ENCODE results near the gene SH3D19. TPM values are rescaled to one million over a fixed set of nuclear protein-coding genes. Genes with fewer than 3 reads are reported as not detected.
"Not testable (repeated sequence)": the region's sequence is repeated elsewhere in the genome, so short reads cannot be mapped to it uniquely, and the experiment has no call there.

The SH3D19 gene
- total RNA-seq, 1 donor: not detected

DNA sequence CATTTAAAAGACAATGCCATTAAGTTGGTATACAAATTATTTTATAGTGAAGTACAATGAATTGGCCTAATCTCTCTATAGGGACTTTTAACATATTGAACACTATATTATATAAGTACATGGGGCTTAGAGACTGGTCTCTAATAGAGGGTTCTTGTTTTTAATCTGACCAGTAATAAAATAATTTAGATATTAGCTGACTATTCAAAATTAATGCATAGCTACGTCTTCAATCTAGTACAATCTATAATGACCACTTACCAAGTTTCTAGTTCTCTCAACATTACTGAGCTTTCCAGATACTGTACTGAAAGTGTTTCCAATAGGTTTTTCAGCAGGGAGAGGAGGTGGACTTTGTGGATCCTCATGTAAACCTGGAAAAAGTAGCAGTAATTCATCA, 166.4 kb downstream of the SH3D19 start:
- no peak for DNase-seq (ENCODE audit: low read depth in 2 of 3, low spot score in 2 of 3)

GRCh38 chr4:151157543-151157942, 167.9 kb downstream of the SH3D19 start:
- DNase-seq (ENCODE audit: low read depth in 2 of 3, low spot score in 2 of 3): no peak

- DNase-seq (ENCODE audit: low read depth in 2 of 3, low spot score in 2 of 3): no peak
These were observed 171.8 kb downstream of the SH3D19 start for GRCh38 chr4:151153585-151153984.

- peak in 1 of 3 donors; percentile 8 for DNase-seq (ENCODE audit: low read depth in 2 of 3, low spot score in 2 of 3)
These were observed 173.4 kb downstream of the SH3D19 start for GRCh38 chr4:151152028-151152427.

GRCh38 chr4:151150821-151151580, 174.4 kb downstream of the SH3D19 start:
- no peak for DNase-seq (ENCODE audit: low read depth in 2 of 3, low spot score in 2 of 3)

DNA sequence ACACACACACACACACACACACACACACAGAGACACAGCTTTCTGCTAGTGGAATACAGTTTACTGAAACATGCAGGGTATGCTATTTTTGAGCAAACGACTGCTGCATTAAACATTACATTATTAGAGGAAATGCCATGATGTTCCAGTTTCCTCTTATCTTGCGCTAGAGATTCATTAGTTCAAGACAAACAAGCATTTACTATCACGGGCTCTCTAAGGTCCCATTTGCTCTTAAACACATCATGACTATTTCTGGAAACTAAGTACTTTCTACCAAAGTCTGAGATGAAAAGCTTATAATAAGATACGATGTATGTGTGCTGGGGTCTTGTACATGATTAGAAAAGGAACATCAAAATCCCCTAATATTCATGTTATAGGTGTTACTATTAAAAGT, 177.1 kb downstream of the SH3D19 start:
- DNase-seq (ENCODE audit: low read depth in 2 of 3, low spot score in 2 of 3): no peak

GRCh38 chr4:151147000-151147399, 178.4 kb downstream of the SH3D19 start:
- DNase-seq (ENCODE audit: low read depth in 2 of 3, low spot score in 2 of 3): no peak

DNA sequence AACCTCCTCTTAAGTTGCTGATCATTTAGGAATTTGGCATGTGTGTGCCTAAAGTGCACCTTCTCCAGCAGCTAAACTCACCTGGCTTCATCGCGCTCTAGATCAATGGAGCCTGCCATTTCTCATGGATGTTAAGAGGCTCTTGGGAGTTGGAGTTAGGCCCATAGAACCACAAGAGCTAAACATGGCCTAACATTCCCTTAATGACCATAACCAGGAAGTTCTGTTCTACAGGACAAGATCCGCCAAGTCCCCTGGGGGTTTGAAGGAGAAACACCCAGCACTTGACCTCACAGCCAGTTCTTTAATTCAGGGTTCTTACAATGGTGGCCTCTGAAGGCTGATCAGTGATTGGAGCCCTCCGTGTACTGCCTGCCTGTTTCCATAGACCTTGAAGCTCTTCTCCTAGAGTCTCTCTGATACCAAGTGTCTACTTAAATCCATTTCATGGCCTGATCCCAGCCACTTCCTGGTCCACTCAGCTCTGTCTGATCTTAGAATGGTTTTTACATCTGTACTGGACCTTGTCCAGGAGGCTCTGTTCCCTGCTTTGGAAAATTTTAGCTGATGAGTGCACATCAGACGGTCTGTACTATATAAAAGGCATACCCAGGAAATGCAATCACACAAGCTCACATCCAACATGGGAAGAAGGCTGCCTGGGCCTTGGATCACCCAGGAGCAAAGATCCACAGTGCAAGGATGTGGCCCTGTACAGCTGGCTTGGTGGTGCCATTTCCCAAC, 180.9 kb downstream of the SH3D19 start:
- DNase-seq (ENCODE audit: low read depth in 2 of 3, low spot score in 2 of 3): no peak

- DNase-seq (ENCODE audit: low read depth in 2 of 3, low spot score in 2 of 3): no peak
These were observed 181.6 kb downstream of the SH3D19 start for GRCh38 chr4:151143811-151144210.

GRCh38 chr4:151143162-151143561, 182.2 kb downstream of the SH3D19 start:
- DNase-seq (ENCODE audit: low read depth in 2 of 3, low spot score in 2 of 3): no peak

- DNase-seq (ENCODE audit: low read depth in 2 of 3, low spot score in 2 of 3): no peak
These were observed 182.6 kb downstream of the SH3D19 start for GRCh38 chr4:151142758-151143157.

DNA sequence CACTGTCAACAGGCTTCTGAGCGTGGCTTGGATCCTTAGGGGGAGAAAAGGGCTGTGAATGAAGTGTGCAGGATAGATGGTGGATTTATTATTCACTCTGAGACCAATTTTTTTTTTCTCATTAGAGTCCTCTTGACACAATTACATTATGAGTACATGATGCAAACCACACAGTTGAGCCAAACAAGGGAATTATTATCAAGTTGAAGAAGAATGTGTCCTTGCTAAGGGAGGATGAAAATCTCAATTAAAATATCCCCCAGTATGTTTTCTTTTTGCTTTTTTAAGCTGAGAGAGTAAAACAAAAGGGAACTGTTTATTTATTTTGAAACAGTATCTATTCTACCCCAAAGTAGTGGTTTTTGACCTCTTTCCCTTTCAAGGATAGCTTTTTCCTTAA, 185.6 kb downstream of the SH3D19 start:
- no peak for DNase-seq (ENCODE audit: low read depth in 2 of 3, low spot score in 2 of 3)

GRCh38 chr4:151136048-151136447, 189.4 kb downstream of the SH3D19 start:
- DNase-seq (ENCODE audit: low read depth in 2 of 3, low spot score in 2 of 3): not testable (repeated sequence)

DNA sequence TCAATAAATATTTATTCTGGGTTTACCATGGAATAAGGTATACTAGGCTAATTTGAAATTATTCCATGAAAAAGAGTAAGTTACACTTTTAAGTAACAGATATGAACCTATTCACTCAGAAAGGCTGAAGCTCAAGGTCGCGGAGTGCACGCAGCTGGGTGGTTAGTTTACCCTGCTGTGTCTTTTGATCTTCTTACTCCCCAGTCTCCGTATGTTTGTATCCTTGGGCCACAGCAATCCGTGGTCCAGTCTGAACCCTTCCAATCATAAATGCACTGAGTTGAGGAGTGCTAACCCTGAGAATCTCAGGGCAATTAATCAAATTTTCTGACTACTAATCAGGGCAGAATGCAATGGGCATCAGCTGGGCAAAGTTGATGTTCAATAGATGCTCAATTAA, 192.1 kb downstream of the SH3D19 start:
- DNase-seq (ENCODE audit: low read depth in 2 of 3, low spot score in 2 of 3): no peak

- DNase-seq (ENCODE audit: low read depth in 2 of 3, low spot score in 2 of 3): no peak
These were observed 195.6 kb downstream of the SH3D19 start for GRCh38 chr4:151129796-151130195.

DNA sequence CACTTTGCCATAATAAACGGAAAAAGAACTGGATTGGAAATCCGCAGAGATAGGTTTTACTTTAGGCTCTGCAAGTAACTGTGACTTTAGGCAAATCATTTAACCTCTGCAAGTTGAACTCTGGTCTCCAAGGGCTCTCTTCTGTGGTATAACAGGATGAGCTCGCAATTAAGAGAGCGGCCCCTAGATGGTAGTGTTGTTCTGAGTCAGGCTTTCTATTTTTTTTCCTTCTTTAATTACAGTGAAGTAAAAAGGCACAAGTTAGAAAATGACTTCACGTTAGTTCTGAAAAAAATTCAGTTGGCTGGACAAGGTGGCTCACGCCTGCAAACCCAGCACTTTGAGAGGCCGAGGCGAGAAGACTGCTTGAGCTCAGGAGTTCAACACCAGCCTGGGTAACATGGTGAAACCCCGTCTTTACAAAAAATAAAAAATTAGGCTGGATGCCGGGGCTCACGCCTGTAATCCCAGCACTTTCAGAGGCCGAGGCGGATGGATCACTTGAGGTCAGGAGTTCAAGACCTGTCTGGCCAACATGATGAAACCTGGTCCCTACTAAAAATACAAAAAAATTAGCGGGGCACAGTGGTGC, 207.9 kb downstream of the SH3D19 start:
- peak in 2 of 3 donors; percentile 55 to 81 for DNase-seq (ENCODE audit: low read depth in 2 of 3, low spot score in 2 of 3)

- no peak for DNase-seq (ENCODE audit: low read depth in 2 of 3, low spot score in 2 of 3)
These were observed 210.4 kb downstream of the SH3D19 start for GRCh38 chr4:151114986-151115385.

GRCh38 chr4:151114338-151114737, 211.1 kb downstream of the SH3D19 start:
- DNase-seq (ENCODE audit: low read depth in 2 of 3, low spot score in 2 of 3): no peak

DNA sequence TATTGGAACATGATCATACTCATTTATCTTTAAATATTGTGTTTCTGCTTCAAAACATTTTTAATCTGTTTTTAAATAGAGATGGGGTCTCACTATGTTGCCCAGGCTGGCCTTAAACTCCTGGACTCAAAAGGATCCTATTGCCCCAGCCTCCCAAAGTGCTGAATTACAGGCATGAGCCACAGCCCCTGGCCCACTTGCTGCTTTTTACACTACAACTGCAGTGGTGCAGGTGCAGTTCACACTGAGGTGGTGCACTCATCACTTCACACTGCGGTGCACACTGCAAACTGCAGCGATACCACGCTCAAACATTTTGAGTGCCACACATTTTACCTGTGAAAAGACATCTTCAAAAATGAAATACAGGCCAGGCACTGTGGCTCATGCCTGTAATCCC, 215.2 kb downstream of the SH3D19 start:
- no peak for DNase-seq (ENCODE audit: low read depth in 2 of 3, low spot score in 2 of 3)

DNA sequence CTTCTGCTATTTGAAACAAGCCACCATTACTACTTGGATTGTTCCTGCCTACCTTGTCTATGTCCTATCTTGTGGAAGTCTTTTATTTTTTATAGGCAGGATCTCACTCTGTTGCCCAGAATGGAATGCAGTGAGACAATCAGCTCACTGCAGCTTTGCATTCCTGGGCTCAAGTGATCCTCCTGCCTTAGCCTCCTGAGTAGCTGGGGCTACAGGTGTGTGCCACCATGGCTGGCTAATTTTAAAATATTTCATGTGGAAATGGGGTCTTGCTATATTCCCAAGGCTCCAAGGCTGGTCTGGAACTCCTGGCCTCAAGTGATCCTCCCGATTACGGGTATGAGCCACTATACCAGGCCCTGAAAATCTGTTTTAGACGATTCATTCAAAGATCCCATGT, 218.3 kb downstream of the SH3D19 start:
- DNase-seq (ENCODE audit: low read depth in 2 of 3, low spot score in 2 of 3): no peak

- no peak for DNase-seq (ENCODE audit: low read depth in 2 of 3, low spot score in 2 of 3)
These were observed 219.9 kb downstream of the SH3D19 start for GRCh38 chr4:151105454-151106032.
